ENCODE results near the gene PM20D1. TPM values are rescaled to one million over a fixed set of nuclear protein-coding genes. Genes with fewer than 3 reads are reported as not detected.
A peak's percentile ranks its signal among the peaks of the same experiment; 100 is the strongest.
"Not testable (repeated sequence)": the region's sequence is repeated elsewhere in the genome, so short reads cannot be mapped to it uniquely, and the experiment has no call there.

PM20D1 gene
- total and polyA plus RNA-seq, 12 donors, result 0.12 to 1.9 (median 0.66) TPM

DNA sequence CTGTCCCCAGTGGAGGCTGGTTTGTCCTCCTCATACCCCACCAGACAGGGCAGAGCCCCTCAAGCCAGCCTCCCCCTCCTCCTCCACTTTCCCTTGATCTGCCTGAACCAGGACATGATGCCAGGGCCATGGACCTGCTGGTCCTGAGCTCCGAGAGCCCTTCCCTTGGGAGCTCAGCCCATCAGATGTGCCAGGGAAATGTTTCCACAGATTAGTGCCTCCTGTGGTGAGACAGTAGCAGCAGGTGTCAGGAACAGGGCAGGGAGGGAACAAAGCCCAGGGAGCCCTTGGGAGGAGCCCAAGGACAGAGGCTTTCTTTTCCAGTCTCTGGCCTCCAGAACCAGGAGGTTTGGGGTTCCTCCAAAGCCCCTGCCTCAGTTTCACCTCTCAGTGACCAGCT is 22.3 kb downstream of the PM20D1 start:
- H3K27me3 ChIP-seq, result no peaks in the 10 kb centered on the region
- ATAC-seq (peak in 5 of 8 donors; percentile 43 to 66 (median 55)), DNase-seq (no peak)
- WGBS, 2 donors, result 23 to 44% methylated on average over 1 of the region's 1 CpG
- H3K27ac ChIP-seq, result peak overlapping the region in 5 of 10 donors; percentile 54 to 79 (median 61)
- H3K4me3 ChIP-seq, result no peak overlapping the region
- intact Hi-C loops (cut with DNase I), result no loop called here
- no peaks in the 10 kb centered on the region for H3K36me3 ChIP-seq
- TF ChIP-seq, protein P1, sequence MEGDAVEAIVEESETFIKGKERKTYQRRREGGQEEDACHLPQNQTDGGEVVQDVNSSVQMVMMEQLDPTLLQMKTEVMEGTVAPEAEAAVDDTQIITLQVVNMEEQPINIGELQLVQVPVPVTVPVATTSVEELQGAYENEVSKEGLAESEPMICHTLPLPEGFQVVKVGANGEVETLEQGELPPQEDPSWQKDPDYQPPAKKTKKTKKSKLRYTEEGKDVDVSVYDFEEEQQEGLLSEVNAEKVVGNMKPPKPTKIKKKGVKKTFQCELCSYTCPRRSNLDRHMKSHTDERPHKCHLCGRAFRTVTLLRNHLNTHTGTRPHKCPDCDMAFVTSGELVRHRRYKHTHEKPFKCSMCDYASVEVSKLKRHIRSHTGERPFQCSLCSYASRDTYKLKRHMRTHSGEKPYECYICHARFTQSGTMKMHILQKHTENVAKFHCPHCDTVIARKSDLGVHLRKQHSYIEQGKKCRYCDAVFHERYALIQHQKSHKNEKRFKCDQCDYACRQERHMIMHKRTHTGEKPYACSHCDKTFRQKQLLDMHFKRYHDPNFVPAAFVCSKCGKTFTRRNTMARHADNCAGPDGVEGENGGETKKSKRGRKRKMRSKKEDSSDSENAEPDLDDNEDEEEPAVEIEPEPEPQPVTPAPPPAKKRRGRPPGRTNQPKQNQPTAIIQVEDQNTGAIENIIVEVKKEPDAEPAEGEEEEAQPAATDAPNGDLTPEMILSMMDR (IDR thresholded peaks at IDR 0.05), result peak in 1 of 9 donors; percentile 17
- H3K4me1 ChIP-seq, result peaks cover 3 to 35% (median 19%) of the 10 kb centered on the region in 9 donors
- H3K9me3 ChIP-seq, result peaks cover 0 to 6% (median 0%) of the 10 kb centered on the region in 11 donors

DNA sequence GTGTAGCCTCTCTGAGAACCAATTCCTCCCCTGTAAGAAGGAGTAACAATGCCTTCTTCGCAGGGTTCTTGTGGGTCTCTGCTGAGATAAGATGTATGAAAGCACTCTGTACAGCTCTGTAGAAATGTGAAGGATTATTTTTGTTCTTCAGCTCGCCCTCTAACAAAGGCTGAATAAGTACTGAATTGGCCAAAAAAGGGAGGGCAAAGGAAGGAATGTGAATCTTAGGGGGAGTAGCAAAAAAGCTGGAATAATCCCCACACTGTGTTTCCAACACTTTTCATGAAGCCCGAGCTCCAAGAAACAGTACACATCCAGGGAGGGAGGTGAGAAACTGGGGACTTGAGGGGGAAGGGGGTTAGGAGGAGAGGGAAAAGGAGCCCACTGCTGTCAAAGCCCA is 22.9 kb downstream of the PM20D1 start:
- Histone ChIP-seq H3K27me3 (no peaks in the 10 kb centered on the region), H3K4me1 (peaks cover 3 to 29% (median 17%) of the 10 kb centered on the region in 9 donors), H3K4me3 (no peak overlapping the region), H3K36me3 (no peaks in the 10 kb centered on the region), H3K9me3 (peaks cover 0 to 6% (median 0%) of the 10 kb centered on the region in 11 donors), H3K27ac (peak overlapping the region in 7 of 10 donors; percentile 39 to 79 (median 61))
- no peak for DNase-seq
- ATAC-seq, result peak in 1 of 8 donors; percentile 23
- TF ChIP-seq, protein P1 (IDR thresholded peaks at IDR 0.05), result no peak
- intact Hi-C loops (cut with DNase I), result no loop called here
- WGBS, 2 donors, result 59% methylated on average over 3 of the region's 3 CpGs

- intact Hi-C loops (cut with DNase I), result no loop called here
- DNase-seq (no peak), ATAC-seq (peak; percentile 77 to 95 (median 88))
- 51 to 54% methylated on average over 8 of the region's 8 CpGs for WGBS, 2 donors
- no peak overlapping the region for H3K4me3 ChIP-seq
- no peaks in the 10 kb centered on the region for H3K36me3 ChIP-seq
- H3K27ac ChIP-seq, result peak overlapping the region in 7 of 10 donors; percentile 48 to 79 (median 61)
- H3K27me3 ChIP-seq, result no peaks in the 10 kb centered on the region
- peaks cover 0 to 6% (median 0%) of the 10 kb centered on the region in 11 donors for H3K9me3 ChIP-seq
- H3K4me1 ChIP-seq, result peaks cover 0 to 25% (median 17%) of the 10 kb centered on the region in 9 donors
- TF ChIP-seq, protein P1 (IDR thresholded peaks at IDR 0.05), result no peak
These were observed 23.7 kb downstream of the PM20D1 start for GRCh38 chr1:205826016-205826806.

GRCh38 chr1:205824180-205824579 is 25.8 kb downstream of the PM20D1 start:
- Histone ChIP-seq H3K27ac (no peak overlapping the region), H3K9me3 (peaks cover 0 to 6% (median 0%) of the 10 kb centered on the region in 11 donors), H3K4me1 (peaks cover 0 to 25% (median 17%) of the 10 kb centered on the region in 9 donors), H3K4me3 (no peak overlapping the region), H3K27me3 (no peaks in the 10 kb centered on the region), H3K36me3 (no peaks in the 10 kb centered on the region)
- intact Hi-C loops (cut with DNase I), result no loop called here
- 94 to 97% methylated on average over 5 of the region's 5 CpGs for WGBS, 2 donors
- ATAC-seq (no peak), DNase-seq (no peak)
- TF ChIP-seq, protein P1 (IDR thresholded peaks at IDR 0.05), result no peak

- DNase-seq, ATAC-seq, H3K27me3 ChIP-seq, H3K4me3 ChIP-seq, H3K27ac ChIP-seq, H3K9me3 ChIP-seq, H3K36me3 ChIP-seq: not testable (repeated sequence)
- 94 to 96% methylated on average over 2 of the region's 2 CpGs for WGBS, 2 donors
- peaks cover 0 to 25% (median 17%) of the 10 kb centered on the region in 9 donors for H3K4me1 ChIP-seq
- intact Hi-C loops (cut with DNase I), result loop anchor here in 1 of 10 donors (1.0 kb wide), 1 partner anchor 21 kb away; no protein-coding TSS in a partner anchor
These were observed 26.7 kb downstream of the PM20D1 start for GRCh38 chr1:205823260-205823659.
